B cell (primary cell): ENCODE data around the gene SLC47A2. TPM values are rescaled to one million over a fixed set of nuclear protein-coding genes. Genes with fewer than 3 reads are reported as not detected.

Experiments used
- ATAC-seq: fragments of 200-7000 bp; cut with Tn5 transposase; one replicate; pipeline ENCODE4 v1.10.0; 2021; ENCODE audit warnings: low read depth, mild to moderate bottlenecking, moderate number of reproducible peaks, moderate library complexity
- CTCF ChIA-PET: fragments of 350-600 bp; sonication (Branson Sonifier 250); formaldehyde crosslinking; loops from one replicate; lab custom pipeline; 2021; ENCODE audit warnings: antibody characterized with exemption, inconsistent platforms; lab: Charles Lee
- POLR2A ChIA-PET: fragments of 350-600 bp; sonication (Branson Sonifier 250); formaldehyde crosslinking; loops from one replicate; lab custom pipeline; 2021; ENCODE audit warnings: antibody characterized with exemption; lab: Charles Lee
- DNase-seq: peaks from one replicate; pipeline ENCODE4 v3.0.0; 2013
- H2AFZ ChIP-seq: 2 replicates; pipeline ENCODE4 v1.6.1; 2012; ENCODE audit warnings: mild to moderate bottlenecking, low read depth, low read length; ENCODE audit not compliant: insufficient read depth, poor library complexity, severe bottlenecking
- H3K27ac ChIP-seq, 2 donors: 1 replicate in 1 of 2; 2 replicates in 1 of 2; pipeline ENCODE4 v1.5.1; 2012 to 2013; ENCODE audit warnings: low read length in 2 of 2, mild to moderate bottlenecking in 2 of 2, moderate library complexity in 1 of 2
- H3K27me3 ChIP-seq, 4 experiments: fragments of 200-600 bp in 1 of 4; sonication (generic) in 1 of 4; replicated peaks in 1 of 4; 1 replicate in 2 of 4; 2 replicates in 2 of 4; pipeline versions ENCODE4 v1.6.1 to v1.7.0; 2013 to 2016; ENCODE audit warnings: low read length in 3 of 4, mild to moderate bottlenecking in 2 of 4, mixed read lengths in 1 of 4, moderate library complexity in 1 of 4; ENCODE audit not compliant: insufficient read depth in 4 of 4, control insufficient read depth in 3 of 4; ENCODE audit errors: control extremely low read depth in 1 of 4
- H3K36me3 ChIP-seq, 2 experiments: replicated peaks in 1 of 2; 1 replicate in 1 of 2; 2 replicates in 1 of 2; pipeline versions ENCODE4 v1.6.1 to v1.7.1; 2013; ENCODE audit warnings: low read length in 1 of 2; ENCODE audit not compliant: insufficient read depth in 2 of 2, control insufficient read depth in 1 of 2; ENCODE audit errors: control extremely low read depth in 1 of 2, extremely low read depth in 1 of 2
- H3K4me1 ChIP-seq, 2 donors: fragments of 200-600 bp in 1 of 2; sonication (generic) in 1 of 2; 1 replicate in 1 of 2; 2 replicates in 1 of 2; pipeline versions ENCODE4 v1.5.1 to v1.6.1; 2013 to 2017; ENCODE audit warnings: low read length in 2 of 2; ENCODE audit not compliant: control insufficient read depth in 2 of 2, insufficient read depth in 2 of 2
- H3K4me2 ChIP-seq: replicated peaks from 2 replicates; pipeline ENCODE3; 2012; ENCODE audit warnings: mild to moderate bottlenecking, low read depth, low read length; ENCODE audit not compliant: poor library complexity, severe bottlenecking
- H3K4me3 ChIP-seq, 5 experiments: fragments of 200-600 bp in 1 of 5; sonication (generic) in 1 of 5; 1 replicate in 3 of 5; 2 replicates in 2 of 5; pipeline versions ENCODE4 v1.5.1 to v1.7.0; 2011 to 2016; ENCODE audit warnings: low read length in 4 of 5, mild to moderate bottlenecking in 4 of 5, low read depth in 2 of 5, control low read depth in 1 of 5, moderate library complexity in 1 of 5; ENCODE audit not compliant: insufficient read depth in 1 of 5; ENCODE audit errors: control extremely low read depth in 1 of 5, extremely low read depth in 1 of 5
- H3K79me2 ChIP-seq: fragments of 200-600 bp; sonication (generic); one replicate; pipeline ENCODE4 v1.6.0; 2016; ENCODE audit warnings: low read length; ENCODE audit not compliant: control insufficient read depth, insufficient read depth
- H3K9ac ChIP-seq: fragments of 200-600 bp; sonication (generic); 2 replicates; pipeline ENCODE4 v1.6.1; 2017; ENCODE audit warnings: mild to moderate bottlenecking, low read length, moderate library complexity
- H3K9me3 ChIP-seq, 3 donors: one replicate each; pipeline versions ENCODE4 v1.6.1 to v1.7.1; 2013; ENCODE audit warnings: low read length in 2 of 3; ENCODE audit not compliant: control insufficient read depth in 2 of 3, insufficient read depth in 1 of 3; ENCODE audit errors: control extremely low read depth in 1 of 3
- H4K20me1 ChIP-seq: 2 replicates; pipeline ENCODE4 v1.6.0; 2012; ENCODE audit warnings: mild to moderate bottlenecking, low read length; ENCODE audit not compliant: insufficient read depth, control insufficient read depth, poor library complexity, severe bottlenecking
- H3K27ac Mint-ChIP-seq: one replicate; pipeline ENCODE4 v1.8.0; 2021; ENCODE audit warnings: mixed read lengths
- H3K27me3 Mint-ChIP-seq: one replicate; pipeline ENCODE4 v1.8.0; 2021; ENCODE audit warnings: mixed read lengths
- H3K4me1 Mint-ChIP-seq: one replicate; pipeline ENCODE4 v1.8.0; 2021; ENCODE audit warnings: mixed read lengths
- H3K4me3 Mint-ChIP-seq: one replicate; pipeline ENCODE4 v1.8.0; 2021; ENCODE audit warnings: mixed read lengths
- H3K9me3 Mint-ChIP-seq: one replicate; pipeline ENCODE4 v1.8.0; 2022; ENCODE audit warnings: mixed read lengths; ENCODE audit not compliant: insufficient read depth
- EZH2 ChIP-seq: IDR thresholded peaks from 2 replicates; pipeline ENCODE4 v1.6.1; 2012; ENCODE audit warnings: borderline replicate concordance, low read depth, mild to moderate bottlenecking, moderate library complexity, low read length; ENCODE audit not compliant: insufficient read depth, poor library complexity, severe bottlenecking
- WGBS: methylation state at CpG from one replicate; pipeline ENCODE4 v1.1.5; 2013; ENCODE audit warnings: missing lambda C conversion rate; ENCODE audit not compliant: insufficient coverage; 5-methylcytosine and 5-hydroxymethylcytosine counted together
- intact Hi-C: fragments of 100-400 bp; cut with micrococcal nuclease; formaldehyde crosslinking; loops from one replicate; pipeline ENCODE4 v1.10.0; 2022
- polyA plus RNA-seq: library from polyadenylated mRNA; depleted of rRNA; stranded (reverse); fragments of >200 nt; gene quantifications from 2 replicates; pipeline ENCODE4 v1.2.3, GENCODE V29; 2012
- total RNA-seq, 2 donors: library from RNA; stranded (reverse); fragments of 120-200 nt in 1 of 2; gene quantifications; 1 replicate in 1 of 2; 2 replicates in 1 of 2; pipeline versions ENCODE4 v1.2.3 to v1.2.4, GENCODE V29; 2013 to 2022
- TF ChIP-seq, protein P1 (sequence below): fragments of 200-600 bp; IDR thresholded peaks from one replicate; pipeline ENCODE4 v1.8.0; 2022; ENCODE audit warnings: antibody characterized with exemption, mild to moderate bottlenecking

The SLC47A2 gene
- total and polyA plus RNA-seq, 2 donors (not counting 1 experiment from before 2014, with no cell fraction given), result not detected

DNA sequence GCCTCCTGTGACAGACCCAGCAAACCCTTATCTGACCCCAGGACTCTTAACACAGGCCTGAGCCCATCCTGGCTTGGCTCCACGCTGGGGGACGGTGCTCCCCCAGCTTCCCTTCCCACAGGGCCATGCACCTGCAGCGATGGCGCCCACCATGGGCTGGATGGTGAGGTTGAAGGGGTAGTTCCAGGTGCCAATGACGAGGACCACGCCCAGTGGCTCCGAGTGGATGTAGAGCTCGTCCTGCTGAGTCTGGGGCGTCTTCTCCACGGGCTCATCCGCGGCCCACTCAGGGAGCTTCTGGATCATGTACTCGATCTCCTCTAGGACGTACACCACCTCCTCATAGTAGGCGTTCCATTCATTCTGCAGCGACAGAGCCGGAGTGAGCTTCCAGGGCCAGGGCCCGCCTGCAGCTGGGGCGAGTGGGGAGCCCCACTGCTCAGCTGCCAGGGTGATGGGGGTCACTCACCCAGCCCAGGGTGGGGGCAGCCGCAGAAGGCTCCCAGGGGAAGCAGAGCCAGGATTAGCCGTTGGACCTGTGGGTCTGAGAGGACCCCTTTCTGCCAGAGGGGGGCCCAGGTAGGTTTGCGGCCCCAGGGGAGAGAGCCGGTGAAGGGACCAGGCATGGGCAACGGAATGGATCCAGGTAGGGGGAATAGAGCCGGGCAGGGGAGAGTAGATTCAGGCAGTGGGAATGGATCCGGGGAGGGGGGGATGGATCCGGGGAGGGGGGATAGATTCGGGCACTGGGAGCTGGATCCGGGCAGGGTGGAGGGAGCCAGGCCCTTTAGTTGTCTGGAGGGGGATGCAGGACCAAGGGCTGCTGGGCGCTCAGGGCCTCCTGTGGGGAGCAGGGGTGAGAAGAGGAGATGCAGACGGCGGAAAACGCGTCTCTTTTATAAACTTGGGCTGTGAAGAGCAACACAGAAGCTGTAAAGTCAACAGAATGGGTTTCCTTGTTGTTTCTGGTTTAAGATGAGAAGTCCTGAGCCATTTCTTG lies 27.0 kb upstream of the SLC47A2 start:
- H3K27me3 ChIP-seq, result peaks cover 0 to 12% (median 2%) of the 10 kb centered on the region in 4 experiments
- no peak overlapping the region for H3K27ac Mint-ChIP-seq
- intact Hi-C loops, result no loop called here
- H3K4me2 ChIP-seq, result no peak overlapping the region
- no peaks in the 10 kb centered on the region for H3K9me3 Mint-ChIP-seq
- H3K9me3 ChIP-seq, result peaks cover 0 to 5% (median 0%) of the 10 kb centered on the region in 3 donors
- no peak overlapping the region for H3K4me3 ChIP-seq
- H3K4me3 Mint-ChIP-seq, result peak overlapping the region; percentile 81
- no peaks in the 10 kb centered on the region for H3K79me2 ChIP-seq
- no peak for TF ChIP-seq EZH2
- TF ChIP-seq, protein P1, sequence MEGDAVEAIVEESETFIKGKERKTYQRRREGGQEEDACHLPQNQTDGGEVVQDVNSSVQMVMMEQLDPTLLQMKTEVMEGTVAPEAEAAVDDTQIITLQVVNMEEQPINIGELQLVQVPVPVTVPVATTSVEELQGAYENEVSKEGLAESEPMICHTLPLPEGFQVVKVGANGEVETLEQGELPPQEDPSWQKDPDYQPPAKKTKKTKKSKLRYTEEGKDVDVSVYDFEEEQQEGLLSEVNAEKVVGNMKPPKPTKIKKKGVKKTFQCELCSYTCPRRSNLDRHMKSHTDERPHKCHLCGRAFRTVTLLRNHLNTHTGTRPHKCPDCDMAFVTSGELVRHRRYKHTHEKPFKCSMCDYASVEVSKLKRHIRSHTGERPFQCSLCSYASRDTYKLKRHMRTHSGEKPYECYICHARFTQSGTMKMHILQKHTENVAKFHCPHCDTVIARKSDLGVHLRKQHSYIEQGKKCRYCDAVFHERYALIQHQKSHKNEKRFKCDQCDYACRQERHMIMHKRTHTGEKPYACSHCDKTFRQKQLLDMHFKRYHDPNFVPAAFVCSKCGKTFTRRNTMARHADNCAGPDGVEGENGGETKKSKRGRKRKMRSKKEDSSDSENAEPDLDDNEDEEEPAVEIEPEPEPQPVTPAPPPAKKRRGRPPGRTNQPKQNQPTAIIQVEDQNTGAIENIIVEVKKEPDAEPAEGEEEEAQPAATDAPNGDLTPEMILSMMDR, result no peak
- peaks cover 6% of the 10 kb centered on the region for H3K4me1 Mint-ChIP-seq
- peaks cover 5% of the 10 kb centered on the region for H3K27me3 Mint-ChIP-seq
- H3K36me3 ChIP-seq, result no peaks in the 10 kb centered on the region
- 96% methylated on average over 28 of the region's 34 CpGs for WGBS
- peaks cover 6 to 9% of the 10 kb centered on the region in 2 donors for H3K4me1 ChIP-seq
- CTCF ChIA-PET, result interaction anchor here (1.4 to 4.4 kb wide), 3 partner anchors 14 to 42 kb away, joined by 3 to 37 read pairs (median 3); no protein-coding TSS in a partner anchor
- DNase-seq (no peak), ATAC-seq (no peak)
- no peak overlapping the region for H2AFZ ChIP-seq
- POLR2A ChIA-PET, result no interaction called here
- no peak overlapping the region for H3K9ac ChIP-seq
- no peak overlapping the region for H3K27ac ChIP-seq
- H4K20me1 ChIP-seq, result no peaks in the 10 kb centered on the region

DNA sequence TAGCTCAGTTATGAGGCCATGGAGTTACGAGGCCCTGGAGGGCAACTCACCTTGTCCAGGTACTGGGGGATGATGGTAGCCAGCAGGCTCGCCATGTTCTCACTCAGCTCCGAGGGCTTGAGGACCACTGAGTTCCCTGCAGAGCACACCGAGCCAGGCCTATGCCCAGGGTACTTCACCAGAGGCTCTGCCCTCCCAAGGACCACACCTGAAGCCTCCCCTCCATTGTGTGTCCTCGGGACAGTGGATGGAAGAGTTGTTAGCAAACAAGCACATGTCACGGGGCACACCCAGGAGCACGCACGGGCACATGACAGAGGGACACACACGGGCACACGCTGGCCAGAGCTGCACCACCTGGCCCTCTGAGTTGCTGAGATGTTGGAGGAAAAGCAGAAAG lies 26.1 kb upstream of the SLC47A2 start:
- no peak overlapping the region for H3K4me2 ChIP-seq
- peaks cover 0 to 5% (median 0%) of the 10 kb centered on the region in 3 donors for H3K9me3 ChIP-seq
- no peaks in the 10 kb centered on the region for H3K36me3 ChIP-seq
- no peak overlapping the region for H2AFZ ChIP-seq
- H3K9me3 Mint-ChIP-seq, result no peaks in the 10 kb centered on the region
- ChIA-PET POLR2A (no interaction called here), CTCF (interaction anchor here (0.9 to 4.4 kb wide), 2 partner anchors 8 to 20 kb away, joined by 3 to 37 read pairs; no protein-coding TSS in a partner anchor)
- no peaks in the 10 kb centered on the region for H4K20me1 ChIP-seq
- H3K4me1 Mint-ChIP-seq, result peaks cover 6% of the 10 kb centered on the region
- no peak overlapping the region for H3K27ac Mint-ChIP-seq
- no peak overlapping the region for H3K27ac ChIP-seq
- H3K4me3 Mint-ChIP-seq, result no peak overlapping the region
- TF ChIP-seq, protein P1, result no peak
- no peak for TF ChIP-seq EZH2
- no peaks in the 10 kb centered on the region for H3K79me2 ChIP-seq
- peaks cover 0 to 9% (median 2%) of the 10 kb centered on the region in 4 experiments for H3K27me3 ChIP-seq
- no peak for ATAC-seq
- intact Hi-C loops, result no loop called here
- no peak for DNase-seq
- peaks cover 6 to 9% of the 10 kb centered on the region in 2 donors for H3K4me1 ChIP-seq
- no peak overlapping the region for H3K4me3 ChIP-seq
- no peak overlapping the region for H3K9ac ChIP-seq
- 97% methylated on average over 9 of the region's 10 CpGs for WGBS
- H3K27me3 Mint-ChIP-seq, result no peaks in the 10 kb centered on the region
